T-helper 1 cell (primary cell): ENCODE data around the gene CLCNKA.
"Not testable (repeated sequence)": the region's sequence is repeated elsewhere in the genome, so short reads cannot be mapped to it uniquely, and the experiment has no call there.

Source experiments
- DNase-seq, 5 donors: peaks; one replicate each; pipeline ENCODE4 v3.0.0-alpha.2; 2012 to 2020

Gene CLCNKA

DNA sequence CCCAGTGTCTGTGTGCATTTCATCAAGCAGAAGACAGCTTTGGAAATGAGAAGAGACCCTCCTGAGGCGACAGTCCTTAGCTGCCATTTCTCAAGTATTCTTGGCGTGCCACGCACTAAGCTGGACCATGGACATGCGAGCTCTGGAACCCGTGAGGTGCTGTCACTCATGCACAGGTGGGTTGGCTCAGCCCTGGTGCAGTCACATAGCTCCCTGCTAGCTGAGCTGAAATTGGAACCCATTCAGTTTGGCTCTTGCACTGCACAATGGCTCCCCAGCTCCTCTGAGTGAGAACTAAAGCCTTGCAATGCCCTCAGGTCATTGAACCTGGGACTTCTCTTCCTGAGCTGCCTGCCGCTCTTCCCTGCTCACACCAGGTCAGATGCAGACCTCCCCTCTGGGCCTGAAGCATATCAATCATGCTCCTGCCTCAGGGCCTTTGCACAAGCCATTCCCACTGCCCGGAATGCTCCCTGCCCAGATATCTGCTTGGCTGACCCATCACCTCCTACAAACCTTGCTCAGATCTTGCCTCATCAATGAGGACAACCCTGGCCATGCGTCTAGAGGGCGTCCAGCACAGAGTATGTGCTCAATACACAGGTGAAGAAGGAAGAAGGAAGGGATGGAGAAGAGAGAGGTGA is 24.1 kb upstream of the CLCNKA start:
- DNase-seq, result no peak

- DNase-seq, result no peak
Measured at GRCh38 chr1:15998929-15999328, 22.9 kb upstream of the CLCNKA start.

DNA sequence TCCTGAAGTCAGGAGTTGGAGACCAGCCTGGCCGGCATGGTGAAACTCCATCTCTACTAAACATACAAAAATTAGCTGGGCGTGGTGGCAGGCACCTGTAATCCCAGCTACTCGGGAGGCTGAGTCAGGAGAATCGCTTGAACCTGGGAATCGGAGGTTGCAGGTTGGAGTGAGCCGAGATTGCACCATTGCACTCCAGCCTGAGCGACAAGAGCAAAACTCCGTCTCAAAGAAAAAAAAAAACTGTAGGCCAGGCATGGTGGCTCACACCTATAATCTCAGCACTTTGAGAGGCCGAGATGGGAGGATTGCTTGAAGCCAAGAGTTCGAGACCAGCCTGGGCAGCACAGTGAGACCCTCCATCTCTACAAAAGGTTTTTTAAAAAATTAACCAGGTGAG is 20.6 kb upstream of the CLCNKA start:
- DNase-seq, result not testable (repeated sequence)

GRCh38 chr1:16005597-16005996 is 16.2 kb upstream of the CLCNKA start:
- no peak for DNase-seq

GRCh38 chr1:16006010-16006409 is 15.8 kb upstream of the CLCNKA start:
- no peak for DNase-seq

DNA sequence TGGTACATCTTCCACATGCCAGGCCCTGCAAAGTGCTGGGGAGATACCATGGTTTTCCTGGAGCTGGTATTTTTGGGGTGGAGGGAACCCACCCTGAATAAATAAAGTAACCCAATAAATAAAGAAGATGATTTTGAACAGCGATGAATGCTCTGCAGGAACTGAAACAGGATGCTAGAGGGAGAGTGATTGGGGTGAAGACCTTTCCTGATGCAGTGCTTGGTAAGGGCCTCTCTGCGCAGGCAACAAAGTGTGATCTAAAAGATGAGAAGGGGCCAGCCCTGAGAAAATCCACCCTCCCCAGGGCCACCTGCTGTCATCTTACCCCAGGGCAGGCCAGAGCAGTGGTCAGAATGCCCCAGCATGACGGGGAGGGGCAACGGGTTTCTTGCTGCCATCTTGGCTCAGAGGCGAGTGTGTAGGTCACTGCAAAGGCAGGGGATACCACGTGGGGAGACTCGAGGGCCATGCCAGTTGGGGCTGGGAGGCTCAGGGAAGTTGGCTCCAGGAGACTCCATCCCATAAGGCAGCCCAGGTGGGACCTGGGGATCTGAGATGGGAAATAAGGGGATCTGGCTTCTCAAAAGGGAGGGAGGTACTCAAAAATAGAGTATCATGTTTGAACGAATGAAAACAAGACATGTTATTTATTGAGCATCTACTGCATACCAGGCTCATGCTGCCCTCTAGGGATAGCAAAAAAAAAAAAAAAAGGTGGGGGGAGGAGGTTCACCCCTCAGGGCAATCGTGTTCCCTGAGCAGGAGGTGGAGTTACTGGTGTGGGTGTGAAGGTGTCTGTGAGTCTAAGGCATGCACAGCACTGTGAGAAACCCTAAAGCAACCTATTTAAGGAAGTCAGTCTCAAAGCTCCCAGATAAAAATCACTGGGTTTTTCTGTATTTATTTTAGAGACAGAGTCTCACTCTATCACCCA is 15.0 kb upstream of the CLCNKA start:
- DNase-seq, result peak in 1 of 5 donors; percentile 33

GRCh38 chr1:16007671-16008341 is 14.0 kb upstream of the CLCNKA start:
- no peak for DNase-seq

GRCh38 chr1:16009030-16009460 is 12.8 kb upstream of the CLCNKA start:
- peak; percentile 35 to 73 (median 50) for DNase-seq

DNA sequence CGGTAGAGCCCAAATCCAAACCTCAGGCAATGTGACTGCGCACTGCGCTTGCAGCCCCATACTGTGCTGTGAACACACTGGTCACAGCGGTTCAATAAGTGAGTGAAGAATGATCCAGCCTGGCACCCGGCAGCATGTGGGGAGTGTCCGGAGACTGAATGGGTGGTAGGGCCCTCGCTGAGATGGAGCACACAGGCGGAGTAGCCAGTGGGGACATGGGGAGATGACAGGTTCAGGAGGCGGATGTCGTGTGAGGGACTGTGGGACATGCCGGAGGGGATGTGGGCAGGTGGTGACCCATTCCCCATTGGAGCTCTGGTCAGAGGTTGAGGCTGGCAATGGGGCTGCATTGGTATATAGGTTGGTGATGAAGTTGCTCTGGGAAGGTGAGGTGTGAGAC is 12.2 kb upstream of the CLCNKA start:
- DNase-seq, result no peak

DNA sequence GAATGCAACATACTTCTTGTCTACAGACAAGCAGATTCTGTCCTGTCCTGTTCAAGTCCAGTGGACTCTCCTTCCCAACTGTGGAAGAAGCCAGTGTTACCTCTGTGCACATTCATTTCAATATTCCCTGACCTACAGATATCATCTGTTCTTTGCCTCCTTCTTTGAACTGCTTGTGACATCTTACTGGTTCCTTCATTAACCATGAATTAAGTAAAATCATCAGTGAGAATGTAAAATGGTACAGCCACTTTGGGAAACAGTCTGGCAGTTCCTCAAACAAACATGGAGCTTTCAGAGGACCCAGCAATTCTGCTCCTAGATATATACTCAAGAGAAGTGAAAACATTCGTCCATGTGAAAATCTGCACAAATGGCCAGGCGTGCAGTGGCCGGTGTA is 11.0 kb upstream of the CLCNKA start:
- DNase-seq, result no peak

DNA sequence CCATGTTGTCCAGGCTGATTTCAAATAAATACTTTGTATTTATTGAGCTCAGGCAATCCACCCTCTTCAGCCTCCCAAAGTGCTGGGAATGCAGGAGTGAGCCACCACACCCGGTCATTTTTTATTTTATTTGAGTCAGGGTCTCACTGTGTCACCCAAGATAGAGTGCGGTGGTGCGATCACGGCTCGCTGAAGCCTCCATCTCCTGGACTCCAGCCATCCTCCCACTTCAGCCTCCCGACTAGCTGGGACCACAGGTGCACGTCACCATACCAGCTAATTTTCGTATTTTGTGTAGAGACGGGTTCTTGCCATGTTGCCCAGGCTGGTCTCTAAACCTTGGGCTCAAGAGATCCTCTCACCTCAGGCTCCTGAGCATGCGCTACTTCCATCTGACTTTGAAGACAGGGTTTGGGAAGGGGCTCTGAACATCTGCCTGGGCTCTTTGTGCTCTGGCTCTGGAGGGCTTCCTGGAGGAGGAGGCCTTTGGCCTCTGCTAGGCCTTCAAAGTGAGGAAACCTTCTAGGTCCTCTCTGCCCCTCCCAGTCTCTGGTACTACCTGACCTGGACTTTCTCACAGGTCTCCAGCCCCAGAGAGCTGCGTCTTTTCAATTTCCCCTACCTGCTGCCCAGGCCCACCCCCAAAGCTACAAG is 9.8 kb upstream of the CLCNKA start:
- no peak for DNase-seq

GRCh38 chr1:16012590-16013219 is 9.1 kb upstream of the CLCNKA start:
- peak in 3 of 5 donors; percentile 19 to 27 (median 22) for DNase-seq

DNA sequence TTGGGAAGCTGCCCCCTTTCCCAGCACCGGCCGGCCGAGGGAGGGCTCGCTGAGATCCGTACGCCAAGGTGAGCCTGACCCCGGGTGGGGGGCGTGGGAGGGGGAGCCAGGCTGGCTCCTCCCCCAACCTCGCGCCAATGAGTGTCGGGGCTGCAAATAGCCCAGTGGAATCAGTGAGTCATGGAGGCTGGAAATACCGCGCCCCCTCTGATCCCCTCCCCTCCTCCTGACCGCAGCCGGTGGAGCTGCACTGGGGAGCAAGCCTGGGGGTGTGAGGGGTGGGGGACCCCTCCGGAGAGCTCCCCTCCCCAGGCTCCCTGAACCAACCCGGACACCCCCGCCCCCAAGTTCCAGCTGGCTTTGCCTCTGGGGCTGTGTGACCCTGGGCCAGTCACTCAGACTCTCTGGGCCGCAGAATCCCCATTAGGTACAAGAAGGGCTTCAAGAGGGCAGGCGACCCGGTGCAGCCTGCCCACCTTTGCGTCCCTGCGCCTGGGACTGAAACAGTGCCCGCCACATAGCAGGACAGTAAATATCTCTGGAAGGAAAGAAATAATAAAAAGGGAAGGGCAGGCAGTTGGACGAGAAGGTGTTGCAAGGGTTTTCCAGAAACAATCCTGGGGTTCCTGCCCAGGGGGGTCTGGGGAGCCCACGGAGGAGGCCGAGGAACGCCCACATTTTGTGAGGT is 8.5 kb upstream of the CLCNKA start:
- peak in 2 of 5 donors; percentile 10 to 24 for DNase-seq

DNA sequence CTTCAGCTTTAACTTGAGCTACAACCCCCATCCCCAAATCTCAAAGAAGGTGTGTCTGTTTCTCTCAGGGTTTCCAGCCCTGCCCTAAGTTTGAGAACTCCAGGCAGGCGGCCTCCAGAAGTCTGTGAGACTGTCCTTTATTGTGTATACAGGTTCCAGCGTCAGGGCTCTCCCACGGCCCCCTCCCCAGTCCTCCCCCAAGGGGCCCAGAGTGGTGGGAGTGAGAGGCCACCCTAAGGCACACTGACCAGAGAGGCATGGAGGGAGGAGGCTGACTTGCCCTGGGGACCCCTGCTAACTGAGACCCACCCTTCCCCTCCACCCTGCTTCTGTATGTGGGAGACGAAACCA is 8.0 kb upstream of the CLCNKA start:
- no peak for DNase-seq

- DNase-seq, result no peak
Measured at GRCh38 chr1:16014509-16015482, 7.0 kb upstream of the CLCNKA start.

- DNase-seq, result no peak
Measured at GRCh38 chr1:16015491-16015890, 6.3 kb upstream of the CLCNKA start.

- DNase-seq, result no peak
Measured at GRCh38 chr1:16015960-16016901, 5.6 kb upstream of the CLCNKA start.

DNA sequence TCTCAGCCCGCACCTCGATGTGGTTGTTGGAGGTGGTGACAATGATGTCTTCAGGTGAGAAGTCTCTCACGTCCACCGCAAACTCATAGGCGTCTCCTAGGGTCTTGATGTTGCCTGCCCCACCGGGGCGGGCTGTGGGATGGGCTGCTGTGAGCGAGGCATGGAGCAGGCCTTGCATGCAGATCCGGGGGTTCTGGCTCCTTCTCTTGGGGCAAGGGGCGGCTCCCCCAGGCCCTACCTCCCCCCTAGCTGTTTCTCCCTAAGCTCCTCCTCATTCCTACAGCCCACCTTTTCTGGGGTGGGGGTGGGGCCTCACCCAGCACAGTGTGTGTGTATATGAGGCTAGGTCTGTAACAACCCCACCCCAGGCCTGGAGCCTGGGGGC is 4.8 kb upstream of the CLCNKA start:
- DNase-seq, result no peak
